ENCODE results near the gene TRPM4.

DNA sequence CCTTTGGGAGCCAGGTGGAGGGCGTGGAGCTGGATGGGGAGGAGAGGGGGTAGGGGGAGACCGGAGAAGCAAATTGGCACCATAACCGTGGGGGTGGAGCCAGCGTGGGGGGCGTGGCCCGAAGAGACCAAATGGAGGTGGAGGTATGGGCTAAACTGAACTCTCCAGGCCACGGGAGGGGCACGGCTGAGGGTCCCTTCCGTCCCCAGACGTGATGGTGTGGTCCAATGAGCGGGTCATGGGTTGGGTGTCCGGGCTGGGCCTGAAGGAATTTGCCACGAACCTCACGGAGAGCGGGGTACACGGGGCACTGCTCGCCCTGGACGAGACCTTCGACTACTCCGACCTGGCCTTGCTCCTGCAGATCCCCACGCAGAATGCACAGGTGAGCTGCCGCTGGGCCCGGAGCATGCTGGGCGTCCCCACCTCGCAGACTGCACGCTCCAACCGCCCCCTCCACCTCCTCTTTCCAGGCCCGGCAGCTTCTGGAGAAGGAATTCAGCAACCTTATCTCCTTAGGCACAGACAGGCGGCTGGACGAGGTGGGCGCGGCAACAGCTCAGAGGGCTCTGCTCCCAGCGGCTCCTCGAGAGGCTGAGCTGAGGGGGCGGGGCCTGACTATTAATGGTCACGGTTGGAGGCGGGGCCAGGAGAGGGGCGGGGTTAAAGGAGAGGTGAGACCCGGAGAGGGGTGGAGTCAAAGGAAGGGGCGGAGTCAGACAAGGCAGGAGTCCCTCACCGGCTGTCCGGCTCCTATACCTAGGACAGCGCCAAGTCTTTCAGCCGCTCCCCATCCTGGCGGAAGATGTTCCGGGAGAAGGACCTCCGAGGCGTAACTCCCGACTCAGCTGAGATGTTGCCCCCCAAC, 8.6 kb upstream of the TRPM4 start:
- TF ChIP-seq SIN3A (IDR thresholded peaks at IDR 0.05; ENCODE audit: borderline replicate concordance, insufficient read depth, low read length) (peak; percentile 40; the same call in 1 of the 2 replicates), POLR2AphosphoS5 (IDR thresholded peaks at IDR 0.05; ENCODE audit: low read depth, low read length) (0 out of 2 replicates have a peak, but pooled peaks have one; percentile 68)
